Activated CD8-positive, alpha-beta T cell treated with anti-CD3 and anti-CD28 coated beads for 36 hours (primary cell): Measurements from ENCODE around the gene TRIM63. TPM values are rescaled to one million over a fixed set of nuclear protein-coding genes. Genes with fewer than 3 reads are reported as not detected.

Experiments
- ATAC-seq: fragments of 200-7000 bp; cut with Tn5 transposase; one replicate; pipeline ENCODE4 v1.10.0; 2021; ENCODE audit warnings: mild to moderate bottlenecking, moderate library complexity
- CTCF ChIA-PET: fragments of 350-600 bp; sonication (Branson Sonifier 250); formaldehyde crosslinking; loops from one replicate; lab custom pipeline; 2021; ENCODE audit warnings: antibody characterized with exemption; lab: Charles Lee
- POLR2A ChIA-PET: fragments of 350-600 bp; sonication (Branson Sonifier 250); formaldehyde crosslinking; loops from one replicate; lab custom pipeline; 2021; ENCODE audit warnings: antibody characterized with exemption; lab: Charles Lee
- DNase-seq: peaks from one replicate; pipeline ENCODE4 v3.0.0-alpha.2; 2020
- H3K27ac Mint-ChIP-seq: one replicate; pipeline ENCODE4 v1.8.0; 2021; ENCODE audit warnings: mild to moderate bottlenecking, mixed read lengths
- H3K27me3 Mint-ChIP-seq: one replicate; pipeline ENCODE4 v1.8.0; 2021; ENCODE audit warnings: mixed read lengths
- H3K36me3 Mint-ChIP-seq: one replicate; pipeline ENCODE4 v1.8.0; 2021; ENCODE audit warnings: low read depth, mixed read lengths
- H3K4me1 Mint-ChIP-seq: one replicate; pipeline ENCODE4 v1.8.0; 2021; ENCODE audit warnings: low read depth, mixed read lengths
- H3K4me3 Mint-ChIP-seq: one replicate; pipeline ENCODE4 v1.8.0; 2021; ENCODE audit warnings: mild to moderate bottlenecking, moderate library complexity, mixed read lengths
- H3K9me3 Mint-ChIP-seq: one replicate; pipeline ENCODE4 v1.8.0; 2021; ENCODE audit warnings: mixed read lengths
- intact Hi-C: fragments of 100-400 bp; cut with micrococcal nuclease; formaldehyde crosslinking; loops from one replicate; pipeline ENCODE4 v1.10.0; 2022
- total RNA-seq, 2 experiments: library from RNA; stranded (reverse); gene quantifications; one replicate each; pipeline ENCODE4 v1.2.3, GENCODE V29; 2021
- TF ChIP-seq, protein P1 (sequence below): fragments of 200-600 bp; IDR thresholded peaks from one replicate; pipeline ENCODE4 v1.8.0; 2022; ENCODE audit warnings: antibody characterized with exemption, mild to moderate bottlenecking

TRIM63 gene
- total RNA-seq, 2 experiments from 2014 or later: 0.18 TPM; not detected in 1

DNA sequence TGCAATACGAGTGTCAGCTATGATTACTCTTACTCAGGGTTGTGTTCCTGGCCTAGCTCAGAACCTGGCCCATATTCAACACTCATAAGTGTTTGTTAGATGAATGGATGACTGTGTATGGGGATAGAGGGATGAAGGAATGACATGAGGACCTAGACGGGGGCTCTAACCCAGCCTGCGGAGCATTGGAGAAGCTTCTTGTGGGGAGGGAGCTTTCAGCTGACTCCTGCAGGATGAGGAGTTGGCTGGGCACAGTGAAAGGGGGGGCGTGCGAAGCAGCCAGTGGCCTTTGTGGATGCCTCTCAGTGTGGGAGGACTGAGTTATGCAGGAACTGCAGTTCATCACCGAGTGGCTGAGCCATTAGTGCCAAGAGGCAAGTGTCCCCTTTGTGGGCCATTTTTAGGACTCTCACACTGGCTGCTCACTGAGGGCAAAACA, 47.1 kb downstream of the TRIM63 start:
- H3K9me3 Mint-ChIP-seq: no peaks in the 10 kb centered on the region
- TF ChIP-seq, protein P1, sequence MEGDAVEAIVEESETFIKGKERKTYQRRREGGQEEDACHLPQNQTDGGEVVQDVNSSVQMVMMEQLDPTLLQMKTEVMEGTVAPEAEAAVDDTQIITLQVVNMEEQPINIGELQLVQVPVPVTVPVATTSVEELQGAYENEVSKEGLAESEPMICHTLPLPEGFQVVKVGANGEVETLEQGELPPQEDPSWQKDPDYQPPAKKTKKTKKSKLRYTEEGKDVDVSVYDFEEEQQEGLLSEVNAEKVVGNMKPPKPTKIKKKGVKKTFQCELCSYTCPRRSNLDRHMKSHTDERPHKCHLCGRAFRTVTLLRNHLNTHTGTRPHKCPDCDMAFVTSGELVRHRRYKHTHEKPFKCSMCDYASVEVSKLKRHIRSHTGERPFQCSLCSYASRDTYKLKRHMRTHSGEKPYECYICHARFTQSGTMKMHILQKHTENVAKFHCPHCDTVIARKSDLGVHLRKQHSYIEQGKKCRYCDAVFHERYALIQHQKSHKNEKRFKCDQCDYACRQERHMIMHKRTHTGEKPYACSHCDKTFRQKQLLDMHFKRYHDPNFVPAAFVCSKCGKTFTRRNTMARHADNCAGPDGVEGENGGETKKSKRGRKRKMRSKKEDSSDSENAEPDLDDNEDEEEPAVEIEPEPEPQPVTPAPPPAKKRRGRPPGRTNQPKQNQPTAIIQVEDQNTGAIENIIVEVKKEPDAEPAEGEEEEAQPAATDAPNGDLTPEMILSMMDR: no peak
- CTCF ChIA-PET: interaction anchor here (0.9 to 1.2 kb wide), 3 partner anchors 16 to 125 kb away, joined by 3 to 5 read pairs (median 4); partner anchors contain the start of gene PAFAH2
- no peaks in the 10 kb centered on the region for H3K27me3 Mint-ChIP-seq
- no peak overlapping the region for H3K27ac Mint-ChIP-seq
- intact Hi-C loops: no loop called here
- peaks cover 19% of the 10 kb centered on the region for H3K4me1 Mint-ChIP-seq
- ATAC-seq (no peak), DNase-seq (no peak)
- POLR2A ChIA-PET: interaction anchor here (0.7 to 1.0 kb wide), 2 partner anchors 124 to 126 kb away, joined by 3 to 4 read pairs; no protein-coding TSS in a partner anchor
- no peaks in the 10 kb centered on the region for H3K36me3 Mint-ChIP-seq
- H3K4me3 Mint-ChIP-seq: no peak overlapping the region

DNA sequence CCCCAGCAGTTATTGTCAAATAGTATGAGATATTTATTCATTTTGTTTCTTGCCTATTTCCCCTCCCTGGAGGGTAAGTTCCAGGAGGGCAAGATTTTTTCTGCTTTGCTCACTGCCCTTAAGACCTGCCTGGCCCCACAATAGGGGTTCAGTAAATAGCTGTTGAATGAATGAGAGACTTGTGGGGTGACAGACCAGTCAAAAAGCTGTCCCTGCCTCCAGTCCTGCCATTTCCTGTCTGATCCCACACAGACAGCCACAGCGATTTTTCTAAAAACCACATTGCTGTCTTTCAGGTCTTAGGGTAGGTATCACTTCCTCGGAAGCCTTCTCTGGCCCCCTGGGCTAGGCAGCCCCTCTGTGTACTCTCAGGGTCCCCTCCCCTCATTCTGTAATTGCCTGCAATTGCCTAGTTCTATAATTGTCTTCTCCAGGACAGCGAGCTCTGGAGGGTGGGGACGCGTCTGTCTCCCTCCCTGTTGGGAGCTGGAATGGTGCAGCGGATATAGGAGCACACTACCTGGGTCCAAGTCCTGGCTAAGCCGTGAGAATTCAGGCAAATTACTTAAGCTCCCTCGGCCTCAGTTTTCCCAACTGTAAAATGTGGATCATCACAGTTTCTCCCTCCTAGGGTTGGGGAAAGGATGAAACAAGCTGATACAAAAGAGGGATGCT, 47.7 kb downstream of the TRIM63 start:
- no peak overlapping the region for H3K4me3 Mint-ChIP-seq
- H3K27ac Mint-ChIP-seq: no peak overlapping the region
- ATAC-seq (no peak), DNase-seq (peak; percentile 18)
- no peaks in the 10 kb centered on the region for H3K36me3 Mint-ChIP-seq
- CTCF ChIA-PET: interaction anchor here (0.9 to 1.2 kb wide), 3 partner anchors 16 to 124 kb away, joined by 3 to 5 read pairs (median 4); partner anchors contain the start of gene PAFAH2
- no peaks in the 10 kb centered on the region for H3K9me3 Mint-ChIP-seq
- H3K27me3 Mint-ChIP-seq: no peaks in the 10 kb centered on the region
- TF ChIP-seq, protein P1: no peak
- peaks cover 19% of the 10 kb centered on the region for H3K4me1 Mint-ChIP-seq
- POLR2A ChIA-PET: interaction anchor here (0.5 to 1.0 kb wide), 3 partner anchors 80 to 125 kb away, joined by 3 to 4 read pairs (median 3); no protein-coding TSS in a partner anchor
- intact Hi-C loops: no loop called here

DNA sequence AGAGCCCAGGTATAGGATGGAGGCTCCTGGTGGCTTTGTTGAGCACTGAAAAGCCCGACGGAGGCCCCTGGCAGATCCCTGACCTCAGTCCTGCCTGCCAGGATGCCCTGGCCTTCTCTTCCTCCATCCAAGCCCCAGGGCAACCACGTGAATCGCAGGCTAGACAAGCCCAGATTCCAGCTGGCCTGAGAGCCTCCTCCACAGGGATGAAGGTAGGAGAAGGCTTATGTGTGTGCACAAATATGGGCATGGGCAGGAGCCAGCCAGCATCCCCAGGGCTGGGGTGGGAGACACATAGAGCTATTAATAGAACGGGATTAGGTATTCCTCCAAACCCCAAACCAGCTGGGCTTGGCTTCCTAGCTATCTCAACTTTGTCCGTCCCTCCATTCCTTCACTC, 49.8 kb downstream of the TRIM63 start:
- H3K27ac Mint-ChIP-seq: no peak overlapping the region
- peaks cover 19% of the 10 kb centered on the region for H3K4me1 Mint-ChIP-seq
- DNase-seq: no peak
- CTCF ChIA-PET: interaction anchor here (1.3 to 2.4 kb wide), 5 partner anchors 10 to 122 kb away, joined by 4 to 13 read pairs (median 5); partner anchors contain the start of gene PAFAH2
- POLR2A ChIA-PET: interaction anchor here (1.9 kb wide), 1 partner anchor 20 kb away, joined by 4 read pairs; the partner anchor contains the start of gene PAFAH2
- no peaks in the 10 kb centered on the region for H3K27me3 Mint-ChIP-seq
- TF ChIP-seq, protein P1: no peak
- intact Hi-C loops: no loop called here
- H3K36me3 Mint-ChIP-seq: no peaks in the 10 kb centered on the region
- no peak overlapping the region for H3K4me3 Mint-ChIP-seq
- no peak for ATAC-seq
- no peaks in the 10 kb centered on the region for H3K9me3 Mint-ChIP-seq

DNA sequence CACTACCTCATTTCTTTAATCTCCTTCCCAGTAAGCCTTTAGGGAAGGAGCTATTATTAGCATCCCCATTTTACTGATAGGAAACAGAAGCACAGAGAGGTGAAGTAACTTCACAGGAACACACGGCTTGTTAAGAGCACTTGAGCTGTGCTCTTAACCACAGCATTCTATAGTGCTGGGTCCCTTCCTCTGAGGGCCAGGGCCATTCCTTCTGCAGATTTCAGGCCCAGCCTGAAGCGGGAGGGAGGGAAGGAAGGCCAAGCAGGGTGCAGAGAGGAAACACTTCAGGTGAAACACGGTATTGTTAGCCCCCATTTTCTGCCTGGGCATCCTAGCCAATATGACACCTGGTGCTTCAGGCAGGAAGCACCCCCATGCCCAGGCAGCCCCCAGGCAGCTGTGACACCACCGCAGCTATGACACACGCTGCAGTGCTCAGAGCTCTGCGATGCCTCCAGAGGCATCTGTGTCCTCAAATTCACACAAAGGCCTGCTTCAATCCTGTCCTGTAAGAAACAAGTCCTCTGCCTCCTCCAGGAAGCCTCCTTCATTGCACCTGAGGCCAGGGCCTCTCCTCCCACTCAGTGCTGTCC, 50.4 kb downstream of the TRIM63 start:
- Mint-ChIP-seq H3K4me1 (peaks cover 19% of the 10 kb centered on the region), H3K4me3 (no peak overlapping the region), H3K36me3 (no peaks in the 10 kb centered on the region), H3K27me3 (no peaks in the 10 kb centered on the region), H3K9me3 (no peaks in the 10 kb centered on the region), H3K27ac (no peak overlapping the region)
- TF ChIP-seq, protein P1: no peak
- POLR2A ChIA-PET: interaction anchor here (0.5 to 1.9 kb wide), 2 partner anchors 20 to 170 kb away, joined by 4 read pairs; partner anchors contain the start of gene PAFAH2
- ATAC-seq (peak; percentile 93), DNase-seq (peak; percentile 62)
- CTCF ChIA-PET: interaction anchor here (0.6 to 2.4 kb wide), 6 partner anchors 10 to 492 kb away, joined by 3 to 13 read pairs (median 5); partner anchors contain the start of gene PAFAH2
- intact Hi-C loops: no loop called here
